BE2C (cell line): ENCODE data around the gene MLIP.

Experiments
- DNase-seq: peaks from one replicate; pipeline ENCODE4 v3.0.0-alpha.2; 2020
- H3K27me3 ChIP-seq: fragments of 250-450 bp; sonication (Bioruptor Pico); 2 replicates; pipeline ENCODE4 v1.5.1; 2020; ENCODE audit warnings: mild to moderate bottlenecking
- H3K36me3 ChIP-seq: fragments of 250-450 bp; sonication (Bioruptor Pico); 2 replicates; pipeline ENCODE4 v1.5.1; 2020; ENCODE audit warnings: mild to moderate bottlenecking
- H3K4me1 ChIP-seq: fragments of 250-450 bp; sonication (Bioruptor Pico); 2 replicates; pipeline ENCODE4 v1.5.1; 2020
- H3K4me3 ChIP-seq: 2 replicates; pipeline ENCODE4 v1.5.1; 2011; ENCODE audit warnings: low read depth, low read length
- H3K9me3 ChIP-seq: fragments of 250-450 bp; sonication (Bioruptor Pico); 2 replicates; pipeline ENCODE4 v1.5.1; 2020
- TF ChIP-seq, protein P1 (sequence below): IDR thresholded peaks from 2 replicates; pipeline ENCODE4 v1.5.1; 2012; ENCODE audit warnings: mild to moderate bottlenecking, low read depth, low read length

The MLIP gene

DNA sequence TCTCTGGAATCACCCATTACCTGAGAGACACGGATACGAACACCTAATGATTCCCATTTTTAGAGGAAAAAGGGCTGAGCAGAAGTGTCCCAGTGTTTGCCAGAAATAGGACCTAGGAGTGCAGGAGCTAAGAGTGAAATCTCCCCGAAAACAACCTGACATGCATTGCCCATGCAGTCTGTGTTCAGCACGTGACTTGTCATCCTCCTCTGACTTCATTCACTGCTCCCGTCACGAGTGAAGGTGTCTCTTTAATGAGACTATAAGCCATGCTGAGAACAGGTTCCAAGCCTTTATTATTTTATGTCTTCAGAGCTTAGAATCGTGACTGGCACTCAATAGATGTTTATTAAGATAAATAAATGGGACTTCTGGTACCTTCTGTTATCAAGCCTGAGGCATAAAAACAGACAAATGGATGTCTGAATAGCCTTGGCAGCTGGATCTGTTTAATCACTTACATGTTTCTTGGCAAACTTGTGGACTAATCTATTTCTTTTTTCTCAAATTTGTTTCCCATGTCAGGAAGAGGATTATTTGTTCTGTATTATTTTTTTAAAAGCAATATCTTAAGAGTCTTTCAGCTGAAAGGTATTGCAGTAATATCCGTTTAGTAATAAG, 3.7 kb upstream of the MLIP start:
- Histone ChIP-seq H3K4me1 (no peaks in the 10 kb centered on the region), H3K27me3 (no peaks in the 10 kb centered on the region), H3K9me3 (no peaks in the 10 kb centered on the region), H3K4me3 (no peak overlapping the region), H3K36me3 (no peaks in the 10 kb centered on the region)
- no peak for DNase-seq
- TF ChIP-seq, protein P1, sequence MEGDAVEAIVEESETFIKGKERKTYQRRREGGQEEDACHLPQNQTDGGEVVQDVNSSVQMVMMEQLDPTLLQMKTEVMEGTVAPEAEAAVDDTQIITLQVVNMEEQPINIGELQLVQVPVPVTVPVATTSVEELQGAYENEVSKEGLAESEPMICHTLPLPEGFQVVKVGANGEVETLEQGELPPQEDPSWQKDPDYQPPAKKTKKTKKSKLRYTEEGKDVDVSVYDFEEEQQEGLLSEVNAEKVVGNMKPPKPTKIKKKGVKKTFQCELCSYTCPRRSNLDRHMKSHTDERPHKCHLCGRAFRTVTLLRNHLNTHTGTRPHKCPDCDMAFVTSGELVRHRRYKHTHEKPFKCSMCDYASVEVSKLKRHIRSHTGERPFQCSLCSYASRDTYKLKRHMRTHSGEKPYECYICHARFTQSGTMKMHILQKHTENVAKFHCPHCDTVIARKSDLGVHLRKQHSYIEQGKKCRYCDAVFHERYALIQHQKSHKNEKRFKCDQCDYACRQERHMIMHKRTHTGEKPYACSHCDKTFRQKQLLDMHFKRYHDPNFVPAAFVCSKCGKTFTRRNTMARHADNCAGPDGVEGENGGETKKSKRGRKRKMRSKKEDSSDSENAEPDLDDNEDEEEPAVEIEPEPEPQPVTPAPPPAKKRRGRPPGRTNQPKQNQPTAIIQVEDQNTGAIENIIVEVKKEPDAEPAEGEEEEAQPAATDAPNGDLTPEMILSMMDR, result no peak

DNA sequence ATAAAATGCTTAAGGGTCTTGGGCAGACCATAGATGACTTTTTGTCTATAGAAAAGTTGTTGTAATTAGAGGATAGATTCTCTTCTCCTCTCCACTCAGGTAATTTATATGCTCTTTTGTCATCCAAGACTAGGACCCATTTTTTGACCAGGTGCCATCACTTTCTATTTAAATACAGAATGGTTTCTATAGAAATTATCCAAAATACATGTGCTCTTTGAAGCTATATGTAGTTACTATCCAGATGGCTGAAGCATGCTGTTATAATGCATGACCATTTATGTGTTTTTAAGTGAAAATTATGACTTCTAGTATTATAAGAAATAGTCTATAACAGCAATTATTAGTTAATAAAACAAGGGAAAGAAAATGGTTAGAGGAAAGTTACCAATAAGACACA, 3.0 kb upstream of the MLIP start:
- TF ChIP-seq, protein P1, result no peak
- H3K4me1 ChIP-seq, result no peaks in the 10 kb centered on the region
- no peak for DNase-seq
- H3K36me3 ChIP-seq, result no peaks in the 10 kb centered on the region
- H3K9me3 ChIP-seq, result no peaks in the 10 kb centered on the region
- H3K4me3 ChIP-seq, result no peak overlapping the region
- no peaks in the 10 kb centered on the region for H3K27me3 ChIP-seq

DNA sequence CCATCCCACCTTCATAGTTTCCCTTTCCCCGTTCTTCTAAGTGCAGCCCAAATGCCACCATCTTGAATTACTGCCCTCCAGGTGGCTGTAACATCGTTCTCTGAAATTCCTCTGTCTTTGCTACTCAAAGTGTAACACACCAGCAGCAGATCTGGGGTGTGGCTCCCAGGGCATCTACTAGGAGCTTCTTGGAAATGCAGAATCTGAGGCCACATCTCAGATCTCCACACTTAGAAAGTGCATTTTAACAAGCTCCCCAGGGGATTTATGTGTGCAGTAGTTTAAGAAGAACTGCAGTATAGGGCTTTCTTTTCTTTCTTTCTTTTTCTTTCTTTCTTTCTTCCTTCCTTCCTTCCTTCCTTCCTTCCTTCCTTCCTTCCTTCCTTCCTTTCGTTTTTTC, 1.7 kb upstream of the MLIP start:
- Histone ChIP-seq H3K36me3 (no peaks in the 10 kb centered on the region), H3K4me1 (no peaks in the 10 kb centered on the region), H3K9me3 (no peaks in the 10 kb centered on the region), H3K4me3 (no peak overlapping the region), H3K27me3 (no peaks in the 10 kb centered on the region)
- no peak for DNase-seq
- TF ChIP-seq, protein P1, result no peak

DNA sequence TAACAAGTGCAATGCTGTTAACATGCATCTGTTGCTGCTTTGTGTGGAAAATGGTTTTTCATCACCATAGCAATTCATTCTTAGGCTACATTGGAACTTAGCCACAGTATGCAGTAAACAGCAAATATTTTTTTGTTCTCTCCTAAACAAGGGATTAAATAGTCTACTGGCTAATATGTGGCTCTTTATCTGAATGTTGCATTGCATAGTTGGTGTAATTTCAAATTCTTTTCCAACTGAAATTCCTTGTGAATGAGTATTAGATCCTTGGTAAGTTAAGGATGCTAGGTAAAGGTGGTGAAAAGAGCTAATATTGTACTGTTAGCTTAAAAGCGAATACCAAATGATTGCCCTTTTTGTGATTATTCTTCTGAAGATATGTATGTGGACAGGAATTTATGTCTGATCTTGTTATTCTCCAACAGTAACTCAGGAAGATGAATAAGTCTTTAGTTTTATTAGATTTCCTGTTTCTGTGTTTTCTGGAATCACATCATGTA, 958 bp downstream of the MLIP start:
- Histone ChIP-seq H3K4me1 (no peaks in the 10 kb centered on the region), H3K9me3 (no peaks in the 10 kb centered on the region), H3K27me3 (no peaks in the 10 kb centered on the region), H3K36me3 (no peaks in the 10 kb centered on the region), H3K4me3 (no peak overlapping the region)
- no peak for DNase-seq
- TF ChIP-seq, protein P1, result no peak

DNA sequence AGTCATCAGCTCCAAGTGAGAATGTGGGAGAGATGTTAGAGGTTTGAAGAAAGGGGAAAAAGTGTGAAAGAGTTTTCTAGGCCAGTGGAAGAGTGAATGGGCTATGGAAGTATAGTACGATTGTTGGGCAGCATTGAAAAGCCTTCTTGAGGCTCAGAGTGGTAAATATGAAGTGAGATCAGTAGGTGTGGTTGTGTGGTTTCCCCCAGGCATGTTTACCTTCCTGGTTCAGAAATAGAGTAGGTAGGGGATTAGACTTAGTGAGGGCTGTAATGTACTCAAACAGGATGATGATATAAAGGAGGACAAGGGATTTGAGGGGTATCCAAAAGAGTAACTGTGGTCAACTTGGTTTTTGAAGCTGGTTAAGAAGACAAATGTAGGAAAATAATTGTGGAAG, 3.7 kb downstream of the MLIP start:
- Histone ChIP-seq H3K4me3 (no peak overlapping the region), H3K9me3 (no peaks in the 10 kb centered on the region), H3K27me3 (no peaks in the 10 kb centered on the region), H3K36me3 (no peaks in the 10 kb centered on the region), H3K4me1 (no peaks in the 10 kb centered on the region)
- TF ChIP-seq, protein P1, result no peak
- no peak for DNase-seq

DNA sequence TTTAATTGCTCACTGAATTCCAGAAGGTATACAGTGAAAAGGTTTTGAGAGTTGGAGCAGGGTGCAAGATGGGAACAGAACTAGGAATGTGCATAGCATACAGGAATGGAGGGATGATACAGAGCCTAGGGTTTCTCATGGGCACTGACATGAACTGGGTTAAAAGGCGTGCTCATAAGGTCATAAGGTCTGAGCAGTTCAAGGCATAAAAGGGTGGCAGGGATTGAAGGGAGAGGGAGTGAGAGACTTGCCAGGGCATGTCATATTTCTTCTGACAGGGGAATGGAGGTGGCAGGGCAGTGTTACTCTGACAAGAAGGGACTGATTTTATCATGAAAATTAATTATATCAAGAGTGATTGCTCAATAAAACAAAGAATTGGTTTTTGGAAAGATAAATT, 4.7 kb downstream of the MLIP start:
- no peaks in the 10 kb centered on the region for H3K9me3 ChIP-seq
- no peak overlapping the region for H3K4me3 ChIP-seq
- no peaks in the 10 kb centered on the region for H3K36me3 ChIP-seq
- no peaks in the 10 kb centered on the region for H3K4me1 ChIP-seq
- TF ChIP-seq, protein P1, result no peak
- no peaks in the 10 kb centered on the region for H3K27me3 ChIP-seq
- no peak for DNase-seq
